IPS-NIHi7 (cell line): ENCODE measurements around the gene NUDT22.

Source experiments
- DNase-seq: peaks from one replicate; pipeline ENCODE4 v3.0.0; 2012; ENCODE audit warnings: mixed read lengths; ENCODE audit errors: extremely low spot score

NUDT22 gene

DNA sequence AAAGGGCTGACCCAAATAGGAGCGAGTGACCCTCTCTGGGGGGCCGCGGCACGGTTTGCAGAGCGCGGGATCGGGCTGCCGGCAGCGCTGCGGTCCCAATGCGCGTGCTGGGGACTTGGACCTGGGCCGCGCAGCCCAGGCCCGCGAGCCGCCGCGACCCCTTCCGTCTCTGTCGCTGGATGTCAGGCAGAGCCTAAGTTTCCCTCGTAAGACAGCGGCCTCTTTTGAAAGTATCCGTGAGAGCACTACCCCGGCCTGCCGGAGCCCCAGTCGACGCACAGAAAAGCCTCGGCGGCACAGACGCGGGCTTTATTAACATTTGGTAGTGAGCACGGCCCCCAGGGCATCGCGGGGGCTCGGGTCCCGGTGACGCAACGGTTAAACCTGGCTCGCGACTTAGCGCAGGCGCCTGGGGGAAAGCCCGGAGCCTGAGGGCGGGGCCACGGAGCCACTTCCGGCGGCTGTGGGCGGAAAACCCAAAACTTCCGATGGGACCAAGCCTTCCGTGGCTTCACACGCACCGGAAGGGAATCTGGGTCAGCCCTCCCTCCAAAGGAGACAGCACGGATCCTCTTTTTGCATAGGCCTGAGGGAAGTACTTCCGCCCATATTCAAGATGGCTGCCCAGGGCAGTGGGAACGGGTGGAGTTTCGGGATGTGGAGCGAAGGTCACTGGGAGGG lies 43.6 kb downstream of the NUDT22 start:
- peak; percentile 84 for DNase-seq

DNA sequence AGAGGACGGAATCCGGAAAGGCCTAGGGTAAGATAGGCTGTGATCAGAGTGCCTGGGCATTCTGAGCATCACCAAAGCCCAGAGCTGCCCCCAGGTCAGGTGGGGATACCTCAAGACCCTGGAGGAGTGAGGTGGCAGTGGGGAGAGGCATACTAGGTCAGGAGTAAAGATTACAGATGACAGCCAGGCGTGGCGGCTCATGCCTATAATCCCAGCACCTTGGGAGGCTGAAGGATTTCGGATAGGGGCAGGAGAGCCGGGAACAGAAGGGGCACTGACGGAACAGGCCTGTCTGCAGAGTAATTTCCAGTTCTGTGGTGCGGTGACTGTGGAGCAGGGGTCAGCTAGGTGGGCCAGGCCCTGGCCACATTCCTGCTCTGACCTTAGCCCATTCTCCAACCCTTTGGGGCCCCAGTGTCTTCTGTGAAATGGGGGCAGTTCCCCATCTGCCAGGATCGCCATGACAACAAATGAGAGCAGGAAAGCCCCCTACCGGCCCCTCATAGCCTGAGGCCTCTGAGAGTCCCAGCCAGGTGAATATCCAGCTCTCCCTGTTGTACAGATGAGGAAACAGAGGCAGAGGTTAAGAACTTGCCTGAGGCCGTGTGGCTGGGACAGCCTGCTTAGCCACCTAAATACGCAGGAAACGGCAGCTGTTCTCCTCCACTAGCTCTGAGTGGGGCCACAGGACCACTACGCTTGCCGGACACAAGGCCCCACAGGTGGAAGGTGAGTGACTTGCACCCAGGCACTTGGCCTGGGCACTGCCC lies 49.1 kb downstream of the NUDT22 start:
- DNase-seq, result no peak

DNA sequence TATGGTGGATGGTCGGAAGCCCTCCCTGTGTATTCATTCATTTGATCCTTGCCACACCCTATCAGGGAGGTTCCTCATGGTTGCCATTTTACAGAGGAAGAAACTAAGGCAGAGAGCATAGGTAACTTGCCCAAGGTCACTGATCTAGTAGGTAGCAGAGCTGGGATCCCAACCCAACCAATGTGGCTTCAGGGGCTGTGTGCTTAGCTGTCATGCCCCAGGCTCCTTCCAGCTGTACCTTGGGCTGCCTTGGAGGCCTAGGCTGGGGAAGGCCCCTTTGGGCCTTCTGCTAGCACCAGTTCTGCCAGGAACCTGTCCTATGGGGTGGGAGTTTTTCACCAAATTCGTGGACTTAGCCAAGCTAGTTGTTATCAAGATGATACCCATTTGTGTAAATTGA lies 49.8 kb downstream of the NUDT22 start:
- DNase-seq, result no peak

DNA sequence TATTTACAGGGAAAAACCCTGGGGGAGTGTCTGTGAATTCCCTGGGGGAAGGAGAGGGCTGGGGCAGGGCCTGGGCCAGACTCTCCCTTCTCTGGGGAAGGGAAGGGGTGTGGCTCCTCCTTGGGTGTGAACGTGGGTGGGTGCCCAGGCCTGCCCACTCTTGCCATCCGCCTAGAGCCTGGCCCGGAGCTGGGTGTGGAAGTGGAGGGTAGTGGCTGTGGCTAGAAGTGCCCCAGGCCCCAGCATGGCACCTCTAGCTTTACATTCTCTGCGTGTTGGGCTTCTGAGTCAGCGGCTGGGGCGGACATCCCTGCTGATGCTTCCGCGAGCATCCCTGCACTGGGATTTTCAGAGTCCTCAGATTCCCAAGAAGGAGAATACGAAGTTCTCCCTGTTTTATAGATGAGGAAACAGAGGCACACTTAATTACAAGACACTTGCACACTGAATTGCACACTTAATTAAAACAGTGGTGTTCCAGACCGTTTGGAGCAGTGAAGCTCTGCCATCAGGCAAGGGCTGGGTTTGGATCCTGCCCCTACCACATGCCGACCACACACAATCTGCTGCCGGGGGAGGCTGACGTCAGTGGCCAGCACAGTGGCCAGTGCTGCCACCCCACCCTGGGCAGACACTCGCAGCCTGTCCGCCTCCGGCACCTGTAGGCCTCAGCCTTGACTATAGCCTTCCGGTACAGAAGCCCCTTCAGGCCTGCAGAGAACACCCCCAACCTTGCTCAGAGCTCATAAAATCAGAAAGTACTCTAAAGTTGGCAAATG lies 50.8 kb downstream of the NUDT22 start:
- no peak for DNase-seq

DNA sequence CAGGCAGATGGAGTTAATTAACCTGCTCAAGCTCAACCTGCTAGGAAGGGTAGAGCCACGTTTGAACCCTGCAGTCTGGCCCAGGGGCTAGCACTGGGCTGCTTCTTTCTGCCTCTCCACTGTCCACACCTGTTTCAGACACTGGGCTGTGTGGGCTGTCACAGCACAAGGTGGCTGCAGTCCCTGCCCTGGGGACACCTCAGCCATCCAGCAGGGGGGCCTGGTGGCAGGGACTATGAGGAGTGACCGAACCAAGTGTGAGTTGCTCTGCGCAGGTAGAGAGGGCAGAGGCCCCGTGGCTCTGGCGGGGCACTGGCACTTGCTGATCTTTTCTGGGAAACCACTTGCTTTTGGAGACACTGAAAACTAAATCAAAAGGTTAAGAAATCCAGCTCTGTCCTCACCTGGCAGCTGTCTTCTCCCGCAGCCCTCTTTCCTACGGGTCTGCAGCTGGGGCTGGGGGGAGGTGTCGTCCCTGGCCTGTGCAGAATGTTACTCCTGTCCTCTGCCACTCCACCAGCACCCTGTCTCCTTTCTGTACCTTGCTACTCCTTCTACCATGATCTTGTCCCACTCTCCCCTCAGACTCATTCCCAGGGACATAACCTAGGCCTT lies 52.6 kb downstream of the NUDT22 start:
- DNase-seq, result no peak
